AG09309 (cell line): ENCODE measurements around the gene SGSH.

ENCODE experiments used
- DNase-seq: peaks from one replicate; pipeline ENCODE4 v3.0.0-alpha.2; 2010; ENCODE audit warnings: low read depth
- H3K4me3 ChIP-seq: 2 replicates; pipeline ENCODE4 v1.5.1; 2011; ENCODE audit warnings: mild to moderate bottlenecking, low read depth, low read length, moderate library complexity; ENCODE audit not compliant: control insufficient read depth
- CTCF ChIP-seq: IDR thresholded peaks from 2 replicates; pipeline ENCODE4 v1.5.1; 2011; ENCODE audit warnings: mild to moderate bottlenecking, low read depth, low read length, inconsistent platforms; ENCODE audit not compliant: insufficient read depth, control insufficient read depth; ENCODE audit errors: missing control alignments

SGSH gene

GRCh38 chr17:80236911-80237310, 16.8 kb upstream of the SGSH start:
- TF ChIP-seq CTCF = no peak
- no peak overlapping the region for H3K4me3 ChIP-seq
- DNase-seq = no peak

GRCh38 chr17:80233202-80233601, 13.1 kb upstream of the SGSH start:
- TF ChIP-seq CTCF = no peak
- H3K4me3 ChIP-seq = no peak overlapping the region
- no peak for DNase-seq

- DNase-seq = no peak
- H3K4me3 ChIP-seq = no peak overlapping the region
- no peak for TF ChIP-seq CTCF
Observed at GRCh38 chr17:80232438-80232837, 12.3 kb upstream of the SGSH start.

GRCh38 chr17:80229011-80229410, 8.9 kb upstream of the SGSH start:
- DNase-seq = no peak
- no peak for TF ChIP-seq CTCF
- H3K4me3 ChIP-seq = no peak overlapping the region

GRCh38 chr17:80228477-80228876, 8.3 kb upstream of the SGSH start:
- DNase-seq = no peak
- H3K4me3 ChIP-seq = no peak overlapping the region
- no peak for TF ChIP-seq CTCF

- DNase-seq = no peak
- H3K4me3 ChIP-seq = no peak overlapping the region
- no peak for TF ChIP-seq CTCF
Observed at GRCh38 chr17:80227666-80228065, 7.5 kb upstream of the SGSH start.

- no peak for DNase-seq
- no peak overlapping the region for H3K4me3 ChIP-seq
- no peak for TF ChIP-seq CTCF
Observed at GRCh38 chr17:80227156-80227555, 7.0 kb upstream of the SGSH start.
